RPMI7951 (cell line): Measurements from ENCODE around the gene BMERB1. TPM values are rescaled to one million over a fixed set of nuclear protein-coding genes. Genes with fewer than 3 reads are reported as not detected.
A peak's percentile ranks its signal among the peaks of the same experiment; 100 is the strongest.
"Not testable (repeated sequence)": the region's sequence is repeated elsewhere in the genome, so short reads cannot be mapped to it uniquely, and the experiment has no call there.

Source experiments
- DNase-seq: peaks from one replicate; pipeline ENCODE4 v3.0.0-alpha.2; 2012; ENCODE audit warnings: low read depth
- total RNA-seq: library from RNA; depleted of rRNA; stranded (reverse); fragments of >200 nt; shearing (Covaris generic); gene quantifications from 2 replicates; pipeline ENCODE4 v1.2.3, GENCODE V29; 2014

Gene BMERB1
- total RNA-seq, 1 experiment from 2014 or later, result 21.1 TPM

DNA sequence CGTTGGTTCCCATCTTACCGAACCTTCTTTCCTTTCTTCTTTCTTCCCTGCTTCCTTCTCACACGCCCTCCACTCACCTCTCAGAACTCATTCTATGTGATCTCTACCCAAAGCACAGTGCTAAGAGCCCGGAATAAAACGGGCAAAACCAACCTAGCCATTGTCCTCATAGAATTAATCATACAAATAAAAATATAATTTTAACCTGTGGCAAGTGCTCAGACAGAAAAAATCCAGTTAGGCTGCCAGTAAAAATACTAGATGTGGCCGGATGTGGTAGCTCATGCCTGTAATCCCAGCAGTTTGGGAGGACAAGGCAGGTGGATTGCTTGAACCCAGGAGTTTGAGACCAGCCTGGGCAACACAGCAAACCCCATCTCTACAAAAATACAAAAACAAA is 27.0 kb downstream of the BMERB1 start:
- no peak for DNase-seq

DNA sequence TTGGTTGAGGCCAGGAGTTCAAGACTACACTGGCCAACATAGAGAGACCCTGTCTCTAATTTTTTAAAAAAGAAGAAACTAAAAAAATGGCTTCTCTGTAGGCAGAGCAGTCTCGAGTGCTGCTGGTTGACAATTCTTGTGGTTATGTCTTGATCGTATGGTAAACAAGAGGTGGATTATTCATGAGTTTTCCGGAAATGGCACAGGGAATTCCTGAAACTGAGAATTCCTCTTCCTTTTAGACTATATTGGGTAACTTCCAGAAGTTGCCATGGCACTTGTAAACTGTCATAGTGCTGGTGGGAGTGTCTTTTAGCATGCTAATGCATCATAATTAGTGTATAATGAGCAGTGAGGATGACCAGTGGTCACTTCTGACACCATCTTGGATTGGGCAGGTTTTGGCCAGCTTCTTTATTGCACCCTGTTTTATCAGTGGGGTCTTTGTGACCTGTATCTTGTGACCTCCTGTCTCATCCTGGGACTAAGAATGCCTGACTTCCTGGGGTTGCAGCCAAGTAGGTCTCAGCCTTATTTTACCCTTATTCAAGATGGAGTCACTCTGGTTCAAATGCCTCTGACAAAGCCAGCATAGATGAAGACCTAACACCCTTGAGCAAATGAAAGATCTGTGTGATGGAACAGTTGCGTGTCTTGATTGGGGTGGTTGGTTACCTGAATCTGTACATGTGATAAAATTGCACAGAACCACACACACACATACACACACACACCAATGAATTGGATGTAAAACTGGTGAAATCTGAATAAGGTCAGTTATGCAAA is 30.2 kb downstream of the BMERB1 start:
- DNase-seq, result peak; percentile 33

DNA sequence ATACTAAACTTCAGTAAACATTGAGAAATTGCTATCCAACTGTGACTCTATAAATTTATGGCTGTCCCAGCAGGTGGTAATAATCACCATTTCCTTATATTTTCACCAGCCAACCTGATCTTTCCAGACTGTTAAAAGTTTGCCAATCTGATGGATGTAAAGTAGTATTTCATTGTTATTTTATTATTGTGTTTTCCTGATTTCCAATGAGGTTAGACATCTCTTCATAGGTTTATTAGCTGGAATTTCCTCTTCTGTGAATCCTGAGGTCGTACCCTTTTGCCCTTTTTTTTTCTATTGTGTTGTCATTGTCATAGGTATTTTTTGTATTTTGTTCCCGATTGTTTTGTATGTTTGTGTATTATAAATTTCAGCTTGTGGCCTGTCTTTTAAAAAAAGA is 31.7 kb downstream of the BMERB1 start:
- DNase-seq, result no peak

DNA sequence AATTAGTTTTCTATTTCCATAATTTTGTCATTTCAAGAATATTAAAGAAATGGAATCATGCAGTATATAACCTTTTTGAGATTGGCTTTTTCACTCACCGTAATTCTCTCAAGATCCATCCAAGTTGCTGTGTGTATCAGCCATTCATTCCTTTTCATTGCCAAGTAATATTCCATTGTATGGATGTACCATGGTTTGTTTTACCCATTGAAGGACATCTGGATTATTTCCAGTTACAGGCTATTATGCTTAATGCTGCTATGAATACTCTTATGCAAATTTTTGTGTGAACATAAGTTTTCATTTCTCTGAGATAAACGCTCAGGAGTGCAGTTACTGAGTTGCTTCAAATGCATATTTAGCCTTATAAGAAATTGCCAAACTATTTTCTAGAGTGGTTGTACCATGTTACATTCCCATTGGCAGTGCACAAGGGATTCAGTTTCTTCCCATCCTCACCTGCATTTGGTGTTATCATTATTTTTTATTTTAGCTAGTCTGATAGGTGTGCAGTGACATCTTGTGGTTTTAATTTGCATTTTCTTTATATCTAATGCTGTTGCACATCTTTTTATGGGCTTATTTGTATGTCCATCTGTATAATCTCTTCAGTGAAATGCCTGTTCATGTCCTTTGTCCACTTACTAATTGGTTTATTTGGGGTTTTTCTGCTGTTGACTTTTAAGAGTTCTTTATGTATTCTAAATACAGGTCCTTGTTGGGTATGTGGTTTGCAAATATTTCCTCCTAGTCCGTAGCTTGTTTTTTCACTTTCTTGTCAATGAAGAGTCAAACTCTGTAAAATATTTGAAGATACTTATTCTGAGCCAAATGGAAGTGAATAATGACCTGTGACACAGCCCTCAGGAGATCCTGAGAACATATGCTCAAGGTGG is 32.7 kb downstream of the BMERB1 start:
- peak; percentile 24 for DNase-seq

DNA sequence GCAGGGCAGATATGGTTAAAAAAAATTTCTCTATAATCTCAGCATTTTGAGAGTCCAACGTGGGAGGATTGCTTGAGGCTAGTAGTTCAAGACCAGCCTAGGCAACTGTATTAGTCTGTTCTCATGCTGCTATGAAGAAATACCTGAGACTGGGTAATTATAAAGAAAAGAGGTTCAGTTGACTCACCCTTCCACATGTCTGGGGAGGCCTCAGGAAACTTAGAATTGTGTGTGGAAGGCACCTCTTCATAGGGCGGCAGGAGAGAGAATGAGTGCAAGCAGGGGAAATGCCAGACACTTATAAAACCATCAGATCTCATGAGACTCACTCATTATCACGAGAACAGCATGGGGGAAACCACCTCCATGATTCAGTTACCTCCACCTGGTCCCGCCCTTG is 42.6 kb downstream of the BMERB1 start:
- not testable (repeated sequence) for DNase-seq

DNA sequence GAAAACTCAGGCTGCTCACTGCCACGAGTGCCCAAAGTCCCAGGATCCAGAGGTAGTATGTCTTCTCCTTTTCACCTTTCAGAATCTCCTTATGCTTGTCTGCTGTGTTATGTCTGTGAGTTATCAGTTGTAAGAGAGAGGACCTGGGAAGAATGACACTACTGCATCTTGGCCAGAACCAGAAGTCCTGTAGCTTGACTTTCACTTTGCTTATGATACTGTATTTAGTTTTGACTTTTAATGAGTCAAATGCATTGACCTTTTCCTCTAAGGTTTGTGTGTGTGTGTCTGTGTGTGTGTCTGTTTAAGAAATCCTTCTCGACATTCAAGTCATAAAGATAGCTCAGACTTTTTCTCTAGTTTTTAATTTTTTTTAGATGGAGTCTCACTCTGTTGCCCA is 43.4 kb downstream of the BMERB1 start:
- DNase-seq, result no peak

DNA sequence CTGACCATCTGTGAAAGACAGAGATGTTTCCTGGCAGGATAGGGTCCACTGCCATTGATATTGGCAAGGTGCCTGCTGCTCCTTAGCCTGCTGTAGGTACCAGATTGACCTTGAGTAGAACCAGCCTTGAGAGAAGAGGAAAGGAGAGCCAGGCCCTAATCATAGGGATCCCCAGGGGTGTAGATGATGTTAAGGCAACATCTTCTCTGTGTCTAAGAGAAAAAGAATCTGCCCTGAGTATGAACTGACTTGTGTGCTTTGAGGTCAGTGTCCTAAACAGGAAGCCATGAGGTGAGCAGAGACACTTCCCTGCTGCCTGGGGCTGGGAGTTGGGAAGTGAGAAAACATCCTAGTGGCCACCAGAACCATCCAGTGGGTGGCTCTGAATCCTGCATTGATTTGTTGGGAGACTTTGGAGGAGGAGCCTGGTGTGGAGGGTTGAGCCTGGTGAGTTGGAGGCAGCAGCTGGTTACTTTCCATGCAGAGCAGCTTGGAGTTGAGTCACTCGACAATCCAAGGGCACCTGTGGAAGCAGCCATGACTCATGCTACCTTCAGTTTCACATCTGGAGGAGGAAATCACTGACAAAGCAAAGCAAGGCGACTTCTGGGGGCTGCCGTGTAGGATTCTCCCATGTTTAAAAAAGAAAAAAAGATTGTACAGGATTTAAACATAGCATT is 47.8 kb downstream of the BMERB1 start:
- peak; percentile 98 for DNase-seq

DNA sequence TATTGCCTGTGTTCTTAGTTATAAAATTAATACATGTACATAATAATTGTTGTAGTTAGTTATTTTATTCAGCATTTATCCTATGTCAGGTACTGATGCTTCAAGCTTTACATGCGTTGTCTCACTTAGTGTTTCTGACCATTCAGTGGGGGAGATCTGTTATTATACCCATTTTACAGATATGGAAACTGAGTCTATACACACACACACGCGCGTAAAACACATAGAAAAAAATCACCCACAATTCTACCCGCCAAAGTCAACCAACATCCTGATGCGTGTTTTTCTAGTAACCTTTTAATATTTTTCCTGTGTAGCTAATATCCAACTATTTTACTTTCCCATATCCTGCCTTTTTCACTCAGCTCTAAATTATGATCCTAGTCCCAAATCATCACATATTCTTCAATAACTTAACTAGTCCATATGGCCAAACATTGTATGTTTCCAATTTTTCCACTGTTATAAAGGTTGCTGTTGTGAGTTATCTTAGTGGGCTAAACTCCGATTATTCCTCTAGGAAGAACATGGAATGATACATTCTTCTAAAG is 48.4 kb downstream of the BMERB1 start:
- DNase-seq, result no peak

DNA sequence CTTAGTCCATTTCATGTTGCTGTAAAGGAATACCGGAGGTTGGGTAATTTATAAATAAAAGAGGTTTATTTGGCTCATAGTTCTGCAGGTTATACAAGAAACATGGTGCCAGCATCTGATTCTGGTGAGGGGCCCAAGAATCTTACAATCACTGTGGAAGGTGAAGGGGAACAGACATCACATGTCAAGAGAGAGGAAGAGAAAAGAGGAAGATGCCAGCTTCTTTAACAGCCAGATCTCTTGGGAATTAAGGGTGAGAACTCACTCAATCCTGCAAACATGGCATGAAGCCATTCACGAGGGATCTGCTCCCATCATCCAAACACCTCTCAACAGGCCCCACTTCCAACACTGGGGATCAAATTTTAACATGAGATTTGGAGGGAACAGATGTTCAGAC is 49.5 kb downstream of the BMERB1 start:
- no peak for DNase-seq

DNA sequence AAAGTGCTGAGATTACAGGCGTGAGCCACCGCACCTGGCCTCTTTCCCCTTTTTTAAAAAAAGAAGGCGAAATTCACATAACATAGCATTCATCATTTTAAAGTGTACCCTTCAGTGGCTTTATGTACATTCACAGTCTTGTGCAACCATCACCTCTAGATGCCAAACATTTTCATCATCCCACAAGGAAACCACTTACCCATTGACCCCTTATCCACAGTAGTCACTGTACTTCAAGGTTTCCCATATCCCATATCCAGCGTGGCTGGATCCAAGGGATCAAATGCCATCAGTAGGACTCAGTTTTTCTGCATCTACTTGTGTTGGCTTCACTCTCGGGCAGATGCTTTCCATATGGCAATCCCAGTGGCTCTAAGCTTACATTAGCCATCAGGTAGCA is 50.3 kb downstream of the BMERB1 start:
- peak; percentile 75 for DNase-seq

DNA sequence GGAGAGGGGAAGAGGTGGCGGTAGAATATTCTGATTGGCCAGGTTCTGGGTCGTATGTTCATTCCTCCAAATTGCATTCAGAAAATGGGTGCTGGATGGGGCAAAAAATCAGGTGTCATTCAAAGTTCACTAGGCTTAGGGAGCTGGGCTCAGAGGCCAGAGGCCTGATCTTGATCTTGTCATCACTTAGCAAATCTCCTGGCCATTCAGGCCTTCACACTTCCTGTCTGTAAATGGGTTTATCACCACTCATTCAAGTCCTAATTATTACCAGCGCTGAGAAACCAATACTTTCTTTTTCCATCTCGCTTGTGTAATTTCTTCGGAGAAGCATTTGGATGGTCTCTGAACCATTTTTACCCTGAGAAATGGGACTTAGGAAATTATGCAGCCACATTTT is 50.8 kb downstream of the BMERB1 start:
- DNase-seq, result no peak

DNA sequence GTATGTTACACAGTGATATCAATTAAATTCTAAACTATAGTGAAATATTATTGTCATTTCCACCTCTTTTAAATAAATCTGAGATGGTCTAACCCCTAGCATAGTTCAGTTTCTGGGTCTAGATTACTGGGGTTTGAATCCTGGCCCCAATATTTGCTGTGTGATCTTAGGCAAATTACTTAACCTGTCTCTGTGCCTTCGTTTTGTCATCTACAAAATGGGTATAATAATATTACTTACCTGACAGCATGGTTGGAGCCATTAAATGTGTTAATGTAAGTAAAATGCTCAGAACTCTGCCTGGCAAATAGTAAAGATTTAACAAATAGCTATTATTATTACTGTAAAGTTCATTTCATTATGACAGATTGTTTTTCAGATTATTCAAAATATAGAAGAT is 52.3 kb downstream of the BMERB1 start:
- DNase-seq, result no peak

DNA sequence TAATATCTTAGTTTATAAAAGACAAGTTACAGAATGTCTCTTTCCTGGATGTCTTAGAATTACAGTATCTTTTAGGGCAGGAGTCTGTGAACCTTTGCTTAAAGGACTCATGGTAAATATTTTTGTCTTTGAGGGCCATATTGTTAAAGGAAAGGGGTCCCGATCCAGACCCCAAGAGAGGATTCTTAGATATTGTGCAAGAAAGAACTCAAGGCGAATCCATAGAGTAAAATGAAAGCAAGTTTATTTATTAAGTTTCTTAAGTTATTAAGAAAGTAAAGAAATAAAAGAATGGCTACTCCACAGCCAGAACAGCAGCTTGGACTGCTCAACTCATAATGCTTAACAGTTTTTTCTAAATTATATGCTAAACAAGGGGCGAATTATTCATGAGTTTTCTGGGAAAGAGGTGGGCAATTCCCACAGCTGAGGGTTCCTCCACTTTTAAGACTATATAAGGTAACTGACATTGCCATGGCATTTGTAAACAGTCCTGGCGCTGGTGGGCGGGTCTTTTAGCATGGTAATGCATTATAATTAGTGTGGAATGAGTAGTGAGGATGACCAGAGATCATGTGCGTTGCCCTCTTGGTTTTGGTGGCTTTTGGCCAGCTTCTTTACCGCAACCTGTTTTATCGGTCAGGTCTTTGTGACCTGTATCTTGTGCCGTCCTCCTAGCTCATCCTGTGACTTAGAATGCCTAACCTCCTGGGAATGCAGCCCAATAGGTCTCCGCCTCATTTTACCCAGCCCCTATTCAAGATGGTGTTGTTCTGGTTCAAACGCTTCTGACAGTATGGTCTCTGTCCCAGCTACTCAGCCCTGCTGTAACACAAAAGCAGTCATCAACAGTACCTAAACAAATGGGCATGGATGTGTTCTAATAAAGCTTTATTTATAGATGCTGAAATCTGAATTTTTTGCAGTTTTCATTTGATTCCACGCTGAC is 53.2 kb downstream of the BMERB1 start:
- no peak for DNase-seq

DNA sequence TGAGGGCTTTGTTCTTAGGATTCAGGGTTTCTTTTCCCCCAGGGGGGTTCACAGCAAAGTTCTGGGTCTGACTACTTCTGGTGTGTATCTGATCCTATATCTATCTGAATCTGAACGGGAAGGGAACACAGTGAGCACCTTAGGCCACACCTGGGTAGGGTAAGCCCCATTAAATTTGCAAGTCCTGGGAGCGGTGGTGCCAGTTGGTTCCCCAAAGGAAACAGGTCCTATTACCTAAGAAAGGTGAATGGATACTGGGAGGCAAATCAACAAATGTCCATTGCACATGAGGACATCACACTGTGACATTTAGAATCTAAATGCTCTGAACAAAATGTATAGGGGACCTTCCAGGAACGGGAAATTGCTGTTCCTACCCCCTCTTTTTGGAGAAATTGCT is 54.6 kb downstream of the BMERB1 start:
- no peak for DNase-seq

DNA sequence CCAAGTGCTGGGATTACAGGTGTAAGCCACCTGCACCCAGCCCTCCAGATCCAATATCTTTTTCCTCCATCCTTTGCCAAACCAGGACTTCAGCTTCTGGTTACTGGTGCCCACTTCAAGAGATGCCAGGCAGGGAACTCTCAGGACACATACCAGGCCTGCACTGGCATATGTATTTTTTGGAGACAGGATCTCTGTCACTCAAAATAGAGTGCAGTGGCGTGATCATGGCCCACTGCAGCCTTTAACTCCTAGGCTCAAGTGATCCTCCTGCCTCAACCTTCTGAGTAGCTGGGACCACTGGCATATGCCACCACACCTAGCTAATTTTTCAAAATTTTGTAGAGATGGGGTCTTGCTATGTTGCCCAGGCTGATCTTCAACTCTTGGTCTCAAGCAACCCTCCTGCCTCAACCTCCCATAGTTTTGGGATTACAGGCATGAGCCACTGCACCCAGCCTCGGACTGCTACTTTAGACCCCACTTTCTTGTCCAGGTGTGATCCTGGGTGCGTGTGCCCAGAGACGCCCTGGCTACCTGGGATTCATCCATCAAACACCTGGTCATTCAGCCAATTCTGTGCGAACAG is 55.8 kb downstream of the BMERB1 start:
- DNase-seq, result no peak

DNA sequence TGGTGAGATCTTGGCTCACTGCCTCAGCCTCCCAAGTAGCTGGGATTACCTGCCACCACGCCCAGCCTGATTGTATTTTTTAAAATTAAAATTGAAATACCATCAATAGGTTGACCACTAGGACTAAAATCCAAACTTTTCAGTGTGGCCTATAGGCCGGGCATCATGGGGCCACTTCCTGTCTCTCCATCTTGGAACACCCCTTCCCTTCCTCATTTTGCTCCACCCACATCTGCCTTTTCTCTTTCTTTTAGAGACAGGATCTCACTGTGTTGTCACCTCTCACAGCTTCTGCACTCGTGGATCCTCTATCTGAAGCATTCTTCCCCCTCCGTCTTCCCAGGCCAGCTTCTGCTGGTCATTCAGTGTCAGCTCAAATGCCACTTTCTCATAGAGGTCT is 57.0 kb downstream of the BMERB1 start:
- DNase-seq, result no peak

DNA sequence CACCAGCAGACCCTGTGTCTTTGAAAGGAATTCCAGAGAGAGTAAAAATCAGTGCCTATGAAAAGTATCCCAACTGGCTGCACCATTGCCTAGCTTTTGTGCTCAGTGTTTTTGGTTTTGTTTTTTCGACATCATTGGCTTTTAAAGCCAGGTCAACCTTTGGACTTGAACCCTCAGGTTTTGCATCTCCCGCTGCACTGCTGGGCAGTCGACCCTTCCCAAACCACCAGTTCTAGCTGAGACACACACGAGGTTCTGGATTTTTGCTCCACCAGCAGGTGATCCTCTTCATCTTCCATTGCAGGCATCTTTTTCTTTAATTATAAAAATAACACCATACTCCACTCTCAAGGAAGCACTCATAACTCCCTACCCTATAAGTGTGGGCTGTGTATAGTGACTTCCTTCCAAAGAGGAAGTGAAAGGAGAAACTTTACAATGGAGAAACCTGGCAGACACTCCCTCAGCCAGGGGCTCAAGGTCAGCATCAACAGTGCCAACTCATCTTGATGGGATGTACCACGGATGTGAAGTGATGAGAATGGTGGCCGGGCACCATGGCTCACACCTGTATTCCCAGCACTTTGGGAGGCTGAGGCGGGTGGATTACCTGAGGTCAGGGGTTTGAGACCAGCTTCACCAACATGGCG is 57.8 kb downstream of the BMERB1 start:
- DNase-seq, result no peak

DNA sequence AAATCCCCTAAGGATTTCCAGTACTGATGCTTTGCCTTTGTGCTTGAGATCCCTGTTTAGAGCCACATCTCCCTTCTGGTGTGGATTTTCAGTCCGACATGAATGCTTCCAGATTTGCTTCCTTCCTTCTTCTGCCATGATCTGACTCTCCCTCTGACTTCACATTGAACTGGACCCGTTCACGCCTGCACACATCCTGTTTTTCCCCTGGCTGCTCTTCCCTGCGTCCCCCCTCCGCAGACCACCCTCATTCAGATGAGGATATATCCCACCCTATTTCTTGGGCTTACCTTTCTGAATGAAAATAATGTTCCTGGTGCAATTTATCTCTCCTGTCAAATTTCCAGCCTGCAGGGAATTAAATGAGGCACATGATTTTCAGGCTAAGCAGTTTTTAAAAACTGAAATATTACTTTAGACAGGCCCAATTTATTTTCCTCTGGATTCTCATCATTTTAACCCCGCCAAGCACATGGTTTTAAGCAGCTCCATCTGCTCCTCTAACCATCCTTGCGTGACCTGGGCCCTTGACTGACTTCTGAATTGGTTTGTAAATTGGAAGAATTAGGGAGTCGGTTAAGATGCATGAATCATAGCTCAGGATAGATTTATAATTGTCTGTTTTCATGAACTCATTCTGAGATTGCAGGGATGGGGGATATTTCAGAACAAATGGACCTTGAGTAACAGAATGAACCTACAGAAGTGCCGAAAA is 59.2 kb downstream of the BMERB1 start:
- DNase-seq, result peak; percentile 83

DNA sequence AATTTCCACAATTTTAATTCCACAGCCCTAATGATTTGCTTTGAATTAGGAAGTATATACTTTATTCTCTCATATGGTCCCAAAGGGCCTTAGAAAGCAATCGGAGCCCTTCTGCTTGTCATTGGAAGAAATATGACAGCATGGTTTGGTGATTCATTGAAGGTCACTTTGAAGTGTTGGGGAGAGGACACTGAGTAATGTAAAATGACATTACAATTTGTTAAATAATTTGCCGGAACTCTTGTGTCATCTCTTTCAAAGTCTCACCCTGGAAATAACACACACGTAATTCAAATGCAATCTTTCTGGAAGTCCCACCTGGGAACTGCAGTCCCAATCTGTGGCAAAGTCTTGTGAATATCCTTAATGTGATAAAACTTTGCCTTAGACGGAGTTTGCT is 59.8 kb downstream of the BMERB1 start:
- DNase-seq, result peak; percentile 74
